Activated CD4-positive, alpha-beta T cell treated with anti-CD3 and anti-CD28 coated beads, Interleukin-2, amount 50 U/mL, for 48 hours (primary cell): ENCODE data around the gene CENATAC.
A peak's percentile ranks its signal among the peaks of the same experiment; 100 is the strongest.
"Not testable (repeated sequence)": the region's sequence is repeated elsewhere in the genome, so short reads cannot be mapped to it uniquely, and the experiment has no call there.

Experiments used
- DNase-seq, 2 experiments: peaks; one replicate each; pipeline ENCODE4 v3.0.0-alpha.2; 2020

CENATAC gene

DNA sequence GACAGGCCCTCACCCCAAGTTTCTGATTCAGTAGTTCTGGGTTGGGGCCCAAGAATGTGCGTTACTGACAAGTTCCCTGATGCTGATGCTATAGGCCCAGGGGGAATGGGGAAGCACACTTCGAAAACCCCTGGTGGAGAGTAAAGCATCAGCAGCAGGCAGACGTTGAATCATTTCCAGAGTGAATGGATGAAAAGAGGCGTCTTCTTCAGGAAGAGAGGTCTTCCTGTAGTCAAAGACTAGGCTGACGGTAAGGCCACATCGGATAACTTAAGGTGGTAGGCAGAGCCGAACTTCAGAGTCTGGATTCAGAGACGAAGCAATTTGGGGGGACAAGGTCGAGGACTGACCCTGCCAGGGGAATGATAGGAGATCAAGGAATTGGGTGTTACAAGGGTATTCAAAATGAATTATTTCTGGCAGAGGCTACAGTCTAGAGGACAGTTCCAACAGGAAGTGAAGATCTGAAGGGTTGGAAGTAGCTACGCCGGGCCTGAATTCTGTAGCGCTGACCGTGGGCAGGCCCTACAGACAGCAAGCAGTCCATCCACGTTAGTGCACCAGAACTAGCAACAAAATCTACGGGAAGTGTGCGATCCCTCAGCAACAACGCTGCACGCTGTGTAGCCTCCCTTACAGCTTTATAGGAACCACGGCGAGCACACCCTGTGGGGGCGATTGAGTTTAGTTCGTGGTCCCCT, 862 bp upstream of the CENATAC start:
- peak; percentile 43 to 61 for DNase-seq

GRCh38 chr11:118998388-118998717, 415 bp downstream of the CENATAC start:
- DNase-seq = peak in 1 of 2 experiments; percentile 18

GRCh38 chr11:118998822-118999221, 884 bp downstream of the CENATAC start:
- no peak for DNase-seq

- DNase-seq = no peak
These were observed 3.0 kb downstream of the CENATAC start for GRCh38 chr11:119000906-119001305.

DNA sequence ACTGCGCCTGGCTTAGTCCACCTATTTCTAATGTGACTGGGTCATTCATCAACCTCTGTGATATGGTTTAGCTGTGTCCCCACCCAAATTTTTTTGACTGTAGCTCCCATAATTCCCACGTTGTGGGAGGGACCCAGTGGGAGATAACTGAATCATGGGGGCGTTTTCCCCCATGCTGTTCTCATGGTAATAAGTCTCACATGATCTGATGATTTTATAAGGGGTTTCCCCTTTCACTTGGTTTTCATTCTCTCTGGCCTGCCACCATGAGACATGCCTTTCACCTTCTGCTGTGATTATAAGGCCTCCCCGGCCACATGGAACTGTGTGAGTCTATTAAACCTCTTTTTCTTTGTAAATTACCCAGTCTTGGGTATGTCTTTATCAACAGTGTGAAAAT, 8.7 kb downstream of the CENATAC start:
- DNase-seq = no peak

DNA sequence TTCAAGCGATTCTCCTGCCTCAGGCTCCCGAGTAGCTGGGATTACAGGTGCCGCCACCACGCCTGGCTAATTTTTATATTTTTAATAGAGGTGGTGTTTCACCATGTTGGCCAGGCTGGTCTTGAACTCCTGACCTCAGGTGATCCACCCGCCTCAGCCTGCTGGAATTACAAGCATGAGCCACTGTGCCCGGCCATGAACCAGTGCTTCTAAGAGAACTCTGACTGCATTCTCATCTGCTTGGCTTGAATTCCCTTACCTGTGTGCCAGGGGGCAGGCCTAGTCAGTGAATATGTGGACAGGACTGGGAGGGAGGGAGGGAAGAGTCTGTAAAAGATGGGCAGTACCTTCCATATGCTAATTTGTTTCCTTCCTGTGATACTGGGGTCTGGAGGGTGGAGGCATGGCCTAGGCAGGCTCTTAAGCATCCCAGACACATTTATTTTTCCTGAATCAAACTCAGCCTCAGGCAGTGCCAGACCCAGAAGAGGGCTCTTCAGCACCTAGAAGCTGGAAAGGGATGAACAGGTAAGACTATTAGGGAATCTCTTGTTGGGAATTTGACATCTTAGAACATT, 13.6 kb downstream of the CENATAC start:
- DNase-seq = no peak

- DNase-seq = no peak
These were observed 14.8 kb downstream of the CENATAC start for GRCh38 chr11:119012629-119013170.

- no peak for DNase-seq
These were observed 16.4 kb downstream of the CENATAC start for GRCh38 chr11:119014209-119014924.

DNA sequence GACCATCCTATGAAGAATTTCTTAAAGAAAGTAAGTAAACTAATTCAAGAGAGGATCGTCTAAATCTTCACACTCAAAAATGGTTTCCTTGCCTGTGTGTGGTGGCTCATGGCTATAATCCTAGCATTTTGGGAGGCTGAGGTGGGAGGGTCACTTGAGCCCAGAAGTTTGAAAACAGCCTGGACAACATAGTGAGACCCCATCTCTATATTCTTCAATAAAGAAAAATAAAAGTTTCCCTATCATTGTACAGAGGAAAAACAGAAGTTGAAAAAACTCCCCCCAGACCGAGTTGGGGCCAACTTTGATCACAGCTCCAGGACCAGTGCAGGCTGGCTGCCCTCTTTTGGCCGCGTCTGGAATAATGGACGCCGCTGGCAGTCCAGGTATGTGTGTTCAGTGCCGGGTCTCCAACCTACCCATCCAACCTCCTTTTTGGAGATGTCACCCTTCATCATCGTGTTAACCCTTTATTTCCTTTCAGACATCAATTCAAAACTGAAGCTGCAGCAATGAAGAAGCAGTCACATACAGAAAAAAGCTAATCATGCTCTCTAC, 17.2 kb downstream of the CENATAC start:
- DNase-seq = no peak

DNA sequence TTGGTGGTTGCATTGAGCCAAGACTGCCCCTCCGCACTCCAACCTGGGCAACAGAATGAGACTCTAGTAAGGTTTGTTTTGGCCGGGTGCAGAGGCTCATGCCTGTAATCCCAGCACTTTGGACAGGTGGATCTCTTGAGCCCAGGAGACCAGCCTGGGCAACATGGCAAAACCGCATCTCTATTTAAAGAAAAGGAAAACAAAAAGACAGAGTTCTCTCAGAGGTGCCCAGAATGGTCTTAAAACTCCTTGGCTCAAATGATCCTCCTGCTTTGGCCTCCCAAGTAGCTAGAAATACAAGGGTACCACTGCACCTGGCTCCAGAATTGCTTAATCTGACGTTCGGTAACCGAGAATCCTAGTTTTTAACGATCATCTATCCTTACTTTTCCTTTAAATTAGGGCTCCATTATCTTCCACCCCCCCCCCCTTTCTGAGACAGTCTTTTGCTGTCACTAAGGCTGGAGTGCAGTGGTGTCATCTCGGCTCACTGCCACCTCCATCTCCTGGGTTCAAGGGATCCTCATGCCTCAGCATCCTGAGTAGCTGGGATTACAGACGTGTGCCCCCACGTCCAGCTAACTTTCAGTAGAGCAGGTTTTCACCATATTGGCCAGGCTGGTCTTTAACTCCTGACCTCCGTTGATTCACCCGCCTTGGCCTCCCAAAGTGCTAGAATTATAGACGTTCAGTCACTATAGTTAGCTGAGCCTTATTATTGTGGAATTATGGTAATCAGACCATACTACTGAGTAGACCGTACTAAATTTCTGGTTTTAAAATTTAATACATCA, 18.5 kb downstream of the CENATAC start:
- DNase-seq = no peak

- DNase-seq = not testable (repeated sequence)
These were observed 19.4 kb downstream of the CENATAC start for GRCh38 chr11:119017377-119017776.

- DNase-seq = peak; percentile 94 to 95
These were observed 20.4 kb downstream of the CENATAC start, which contains the start of the genes RPS25 and TRAPPC4 for GRCh38 chr11:119018074-119018938. RPS25 (minus strand) TSS chr11:119018343; CDS start chr11:119018284, 59 bp downstream. TRAPPC4 (plus strand) TSS chr11:119018766; CDS start chr11:119018796, 30 bp downstream.

DNA sequence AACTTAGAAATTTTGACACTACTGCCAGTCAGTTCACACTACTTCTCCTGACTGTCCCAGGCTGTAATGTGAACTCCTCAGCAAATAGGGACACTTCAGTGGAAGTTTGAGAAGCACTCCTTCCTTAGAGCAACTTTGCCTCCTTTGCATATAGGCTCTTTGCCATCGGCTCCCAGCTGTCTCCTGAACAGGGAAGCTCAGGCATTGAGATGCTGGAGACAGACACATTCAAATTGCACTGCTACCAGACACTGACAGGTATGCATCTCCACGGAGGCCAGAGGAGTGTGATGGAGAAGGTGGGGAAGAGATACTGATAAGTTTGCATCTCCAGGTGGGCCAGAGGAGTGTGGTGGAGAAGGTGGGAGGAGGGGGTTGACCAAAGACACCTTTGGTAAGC, 22.1 kb downstream of the CENATAC start:
- no peak for DNase-seq

DNA sequence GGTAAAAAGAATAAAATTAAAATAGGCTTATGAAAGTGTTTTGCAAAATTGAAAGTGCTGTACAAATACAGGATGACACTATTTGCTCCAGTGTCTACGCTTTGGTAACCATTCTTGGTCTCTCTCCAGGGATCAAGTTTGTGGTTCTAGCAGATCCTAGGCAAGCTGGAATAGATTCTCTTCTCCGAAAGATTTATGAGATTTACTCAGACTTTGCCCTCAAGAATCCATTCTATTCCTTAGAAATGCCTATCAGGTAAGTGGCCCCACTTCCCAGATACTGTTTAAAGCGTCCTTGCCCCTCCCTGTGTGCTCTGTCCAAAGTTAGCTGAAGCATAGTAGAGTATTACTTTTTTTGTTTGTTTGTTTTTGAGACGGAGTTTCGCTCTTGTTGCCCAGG, 23.7 kb downstream of the CENATAC start:
- DNase-seq = no peak

- no peak for DNase-seq
These were observed 25.8 kb downstream of the CENATAC start for GRCh38 chr11:119023741-119024140.

DNA sequence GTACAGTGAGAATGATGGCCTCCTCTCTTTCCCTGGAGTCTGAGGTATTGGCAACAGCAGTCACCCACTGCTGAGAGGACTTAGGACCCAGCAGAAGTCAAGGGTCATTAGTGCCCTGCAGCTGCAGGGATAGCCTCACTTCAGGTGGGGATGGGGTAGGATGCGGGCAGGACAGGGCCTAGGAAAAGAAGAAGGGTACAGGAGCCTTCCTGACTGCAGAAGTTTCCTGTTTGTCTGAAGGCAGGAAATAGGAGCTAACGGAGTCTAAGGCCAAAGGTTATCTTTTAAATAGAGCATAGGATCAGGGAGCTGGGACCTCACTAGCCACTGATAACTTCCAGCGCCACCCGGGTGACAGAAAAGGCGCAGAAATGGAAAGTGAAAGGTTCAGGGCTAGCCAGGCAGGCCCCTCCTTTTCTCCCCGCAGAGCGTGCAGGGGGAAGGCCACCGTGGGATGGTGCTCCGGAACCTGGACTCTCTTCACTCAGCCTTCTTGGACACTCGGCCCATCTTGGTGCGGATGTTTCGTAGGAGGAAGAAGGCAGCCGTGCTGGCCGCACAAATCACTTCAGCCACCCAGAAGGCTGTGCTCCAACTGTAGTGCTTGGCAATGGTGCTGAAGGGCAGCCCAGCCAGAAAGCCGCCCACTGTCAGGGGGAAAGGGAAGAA, 26.6 kb downstream of the CENATAC start:
- no peak for DNase-seq

GRCh38 chr11:119025099-119025473, 27.1 kb downstream of the CENATAC start:
- DNase-seq = no peak

GRCh38 chr11:119025541-119025940, 27.6 kb downstream of the CENATAC start:
- DNase-seq = no peak

- DNase-seq = no peak
These were observed 28.2 kb downstream of the CENATAC start for GRCh38 chr11:119025978-119026766.

- no peak for DNase-seq
These were observed 29.0 kb downstream of the CENATAC start for GRCh38 chr11:119026970-119027369.
